GM18502 (cell line): ENCODE data around the gene CCDC175.
A peak's percentile ranks its signal among the peaks of the same experiment; 100 is the strongest.

Experiments used
- ATAC-seq: cut with Tn5 transposase; IDR thresholded peaks from one replicate; pipeline ENCODE4 v1.9.1; 2021; ENCODE audit warnings: mild to moderate bottlenecking; ENCODE audit not compliant: unreplicated experiment, poor library complexity

CCDC175 gene

GRCh38 chr14:59541731-59542130 is 34.9 kb downstream of the CCDC175 start:
- ATAC-seq: no peak

GRCh38 chr14:59540852-59541251 is 35.8 kb downstream of the CCDC175 start:
- no peak for ATAC-seq

GRCh38 chr14:59538936-59539335 is 37.7 kb downstream of the CCDC175 start:
- ATAC-seq: no peak

GRCh38 chr14:59537476-59537875 is 39.1 kb downstream of the CCDC175 start:
- ATAC-seq: no peak

GRCh38 chr14:59534361-59534987 is 42.1 kb downstream of the CCDC175 start:
- no peak for ATAC-seq

GRCh38 chr14:59532419-59532818 is 44.2 kb downstream of the CCDC175 start:
- ATAC-seq: no peak

GRCh38 chr14:59530349-59530748 is 46.3 kb downstream of the CCDC175 start:
- ATAC-seq: no peak

GRCh38 chr14:59529189-59529588 is 47.4 kb downstream of the CCDC175 start:
- ATAC-seq: no peak

- no peak for ATAC-seq
Measured at GRCh38 chr14:59520224-59520623, 56.4 kb downstream of the CCDC175 start.

GRCh38 chr14:59511916-59512575 is 64.6 kb downstream of the CCDC175 start:
- no peak for ATAC-seq

GRCh38 chr14:59510966-59511365 is 65.6 kb downstream of the CCDC175 start:
- no peak for ATAC-seq

- no peak for ATAC-seq
Measured at GRCh38 chr14:59510001-59510400, 66.6 kb downstream of the CCDC175 start.

GRCh38 chr14:59509101-59509500 is 67.5 kb downstream of the CCDC175 start:
- ATAC-seq: no peak

- peak; percentile 13 for ATAC-seq
Measured at GRCh38 chr14:59507752-59508103, 68.9 kb downstream of the CCDC175 start.

- ATAC-seq: peak; percentile 86
Measured at GRCh38 chr14:59507063-59507751, 69.4 kb downstream of the CCDC175 start.

- ATAC-seq: no peak
Measured at GRCh38 chr14:59503256-59503655, 73.4 kb downstream of the CCDC175 start.

GRCh38 chr14:59500732-59501131 is 75.9 kb downstream of the CCDC175 start:
- ATAC-seq: no peak

- no peak for ATAC-seq
Measured at GRCh38 chr14:59492384-59492783, 84.2 kb downstream of the CCDC175 start.

- ATAC-seq: no peak
Measured at GRCh38 chr14:59490756-59491155, 85.9 kb downstream of the CCDC175 start.

- ATAC-seq: peak; percentile 57
Measured at GRCh38 chr14:59484639-59485175, 91.9 kb downstream of the CCDC175 start.
